SK-N-MC (cell line): Measurements from ENCODE around the gene CIT.

Source experiments
- EZH2 ChIP-seq: fragments of 200-600 bp; sonication (generic); IDR thresholded peaks from one replicate; pipeline ENCODE4 v1.6.1; 2017; ENCODE audit warnings: antibody characterized with exemption
- POLR2AphosphoS5 ChIP-seq: IDR thresholded peaks from 2 replicates; pipeline ENCODE4 v1.6.1; 2012; ENCODE audit warnings: mild to moderate bottlenecking, low read depth, low read length, borderline replicate concordance

DNA sequence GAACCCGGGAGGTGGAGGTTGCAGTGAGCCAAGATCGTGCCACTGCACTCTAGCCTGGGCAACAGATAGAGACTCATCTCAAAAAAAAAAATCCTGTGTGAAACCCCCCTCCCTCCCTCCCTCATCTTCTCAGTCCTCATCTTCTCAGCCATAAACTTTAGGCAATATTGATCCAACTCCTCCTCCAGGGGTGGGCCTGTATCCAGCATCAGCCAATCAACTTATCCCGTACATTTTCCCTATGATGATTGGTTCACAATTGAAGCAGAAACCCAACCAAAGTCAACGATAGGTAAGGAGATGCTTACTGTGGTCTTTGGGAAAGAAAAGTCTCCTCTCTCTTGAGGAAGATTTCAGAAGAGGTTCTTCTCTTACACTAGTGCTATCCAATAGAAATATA lies 33.5 kb upstream of the CIT start:
- TF ChIP-seq POLR2AphosphoS5 (no peak), EZH2 (no peak)
